ENCODE data around the gene RAPGEF1.

DNA sequence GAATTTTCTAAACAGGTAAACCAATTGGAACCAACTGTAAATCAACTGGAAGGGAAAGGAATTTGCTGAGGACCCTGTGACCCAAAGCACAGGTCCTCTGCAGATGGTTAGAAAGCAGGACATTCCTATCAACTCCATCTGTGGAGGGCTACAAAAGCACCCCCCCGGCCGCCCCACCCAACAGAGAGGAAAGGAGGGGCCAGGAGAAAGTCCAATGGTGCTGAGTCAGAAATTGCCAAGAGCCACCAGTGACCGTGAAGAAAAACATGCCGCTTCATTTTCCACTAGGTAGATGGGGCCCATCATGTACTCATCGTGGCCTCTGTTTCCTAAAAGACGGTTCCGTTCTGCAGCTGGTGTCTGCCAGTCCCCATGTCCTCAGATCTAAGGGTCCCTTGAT lies 66.3 kb downstream of the RAPGEF1 start:
- TF ChIP-seq, protein P1, sequence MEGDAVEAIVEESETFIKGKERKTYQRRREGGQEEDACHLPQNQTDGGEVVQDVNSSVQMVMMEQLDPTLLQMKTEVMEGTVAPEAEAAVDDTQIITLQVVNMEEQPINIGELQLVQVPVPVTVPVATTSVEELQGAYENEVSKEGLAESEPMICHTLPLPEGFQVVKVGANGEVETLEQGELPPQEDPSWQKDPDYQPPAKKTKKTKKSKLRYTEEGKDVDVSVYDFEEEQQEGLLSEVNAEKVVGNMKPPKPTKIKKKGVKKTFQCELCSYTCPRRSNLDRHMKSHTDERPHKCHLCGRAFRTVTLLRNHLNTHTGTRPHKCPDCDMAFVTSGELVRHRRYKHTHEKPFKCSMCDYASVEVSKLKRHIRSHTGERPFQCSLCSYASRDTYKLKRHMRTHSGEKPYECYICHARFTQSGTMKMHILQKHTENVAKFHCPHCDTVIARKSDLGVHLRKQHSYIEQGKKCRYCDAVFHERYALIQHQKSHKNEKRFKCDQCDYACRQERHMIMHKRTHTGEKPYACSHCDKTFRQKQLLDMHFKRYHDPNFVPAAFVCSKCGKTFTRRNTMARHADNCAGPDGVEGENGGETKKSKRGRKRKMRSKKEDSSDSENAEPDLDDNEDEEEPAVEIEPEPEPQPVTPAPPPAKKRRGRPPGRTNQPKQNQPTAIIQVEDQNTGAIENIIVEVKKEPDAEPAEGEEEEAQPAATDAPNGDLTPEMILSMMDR (conservative IDR thresholded peaks at IDR 0.05; ENCODE audit: low read depth in 2 of 2): no peak
- no peak for TF ChIP-seq POLR2AphosphoS5 (IDR thresholded peaks at IDR 0.05; ENCODE audit: low read depth)
